ENCODE results near the gene GCNT2. TPM values are rescaled to one million over a fixed set of nuclear protein-coding genes. Genes with fewer than 3 reads are reported as not detected.

The GCNT2 gene
- total RNA-seq, 1 experiment from 2014 or later: 33.4 TPM

DNA sequence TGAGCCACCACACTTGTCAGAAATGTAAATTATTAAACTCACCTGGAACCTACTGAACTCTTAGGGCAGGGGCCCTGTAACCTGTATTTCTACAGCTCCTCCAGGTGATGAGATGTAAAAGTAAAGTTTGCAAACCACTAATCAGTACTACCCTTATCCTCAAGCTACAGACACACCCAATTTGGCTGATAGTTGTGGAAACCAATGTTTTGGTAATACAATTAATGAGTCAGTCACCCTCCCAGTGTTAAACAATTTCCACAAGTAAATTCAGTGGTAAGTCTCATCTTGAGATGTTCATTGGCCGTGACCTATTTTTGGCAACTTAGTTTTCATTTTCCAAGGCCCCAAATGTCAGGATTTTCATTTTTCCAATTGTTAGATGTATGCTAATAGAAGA lies 29.6 kb downstream of the GCNT2 start:
- H3K27me3 ChIP-seq (ENCODE audit: control insufficient read depth, insufficient read depth, low read length): no peaks in the 10 kb centered on the region
- no peak for DNase-seq
- no peaks in the 10 kb centered on the region for H3K36me3 ChIP-seq (replicated peaks; ENCODE audit: control insufficient read depth, insufficient read depth, low read length)
- no peak overlapping the region for H3K4me3 ChIP-seq (ENCODE audit: insufficient read depth, low read depth, low read length)

GRCh38 chr6:10552270-10552810 lies 31.2 kb downstream of the GCNT2 start:
- Histone ChIP-seq H3K27me3 (ENCODE audit: control insufficient read depth, insufficient read depth, low read length) (no peaks in the 10 kb centered on the region), H3K36me3 (replicated peaks; ENCODE audit: control insufficient read depth, insufficient read depth, low read length) (no peaks in the 10 kb centered on the region), H3K4me3 (ENCODE audit: insufficient read depth, low read depth, low read length) (no peak overlapping the region)
- DNase-seq: no peak

GRCh38 chr6:10553871-10554270 lies 32.7 kb downstream of the GCNT2 start:
- H3K36me3 ChIP-seq (replicated peaks; ENCODE audit: control insufficient read depth, insufficient read depth, low read length): no peaks in the 10 kb centered on the region
- H3K4me3 ChIP-seq (ENCODE audit: insufficient read depth, low read depth, low read length): no peak overlapping the region
- no peaks in the 10 kb centered on the region for H3K27me3 ChIP-seq (ENCODE audit: control insufficient read depth, insufficient read depth, low read length)
- no peak for DNase-seq

DNA sequence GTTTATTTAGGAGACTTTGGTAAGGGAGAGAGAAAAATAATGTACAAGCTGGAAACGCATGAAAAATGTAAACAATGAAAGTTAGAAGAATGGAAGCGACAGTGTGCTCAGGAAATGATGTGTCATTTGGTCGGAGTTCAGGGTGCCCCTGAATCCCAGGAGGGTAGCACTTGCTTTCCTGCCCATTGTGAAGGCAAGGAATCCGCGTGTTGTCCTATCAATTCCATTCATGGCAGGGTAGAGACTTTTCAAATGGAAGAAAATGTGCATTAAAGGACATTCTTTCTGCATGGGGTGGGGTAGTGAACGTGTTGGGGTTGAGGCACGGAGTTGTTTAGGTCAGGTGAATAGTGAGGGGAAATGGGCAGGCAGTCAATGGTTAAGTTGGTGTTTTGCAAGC lies 33.7 kb downstream of the GCNT2 start:
- DNase-seq: peak; percentile 15
- Histone ChIP-seq H3K36me3 (replicated peaks; ENCODE audit: control insufficient read depth, insufficient read depth, low read length) (no peaks in the 10 kb centered on the region), H3K4me3 (ENCODE audit: insufficient read depth, low read depth, low read length) (no peak overlapping the region), H3K27me3 (ENCODE audit: control insufficient read depth, insufficient read depth, low read length) (no peaks in the 10 kb centered on the region)

DNA sequence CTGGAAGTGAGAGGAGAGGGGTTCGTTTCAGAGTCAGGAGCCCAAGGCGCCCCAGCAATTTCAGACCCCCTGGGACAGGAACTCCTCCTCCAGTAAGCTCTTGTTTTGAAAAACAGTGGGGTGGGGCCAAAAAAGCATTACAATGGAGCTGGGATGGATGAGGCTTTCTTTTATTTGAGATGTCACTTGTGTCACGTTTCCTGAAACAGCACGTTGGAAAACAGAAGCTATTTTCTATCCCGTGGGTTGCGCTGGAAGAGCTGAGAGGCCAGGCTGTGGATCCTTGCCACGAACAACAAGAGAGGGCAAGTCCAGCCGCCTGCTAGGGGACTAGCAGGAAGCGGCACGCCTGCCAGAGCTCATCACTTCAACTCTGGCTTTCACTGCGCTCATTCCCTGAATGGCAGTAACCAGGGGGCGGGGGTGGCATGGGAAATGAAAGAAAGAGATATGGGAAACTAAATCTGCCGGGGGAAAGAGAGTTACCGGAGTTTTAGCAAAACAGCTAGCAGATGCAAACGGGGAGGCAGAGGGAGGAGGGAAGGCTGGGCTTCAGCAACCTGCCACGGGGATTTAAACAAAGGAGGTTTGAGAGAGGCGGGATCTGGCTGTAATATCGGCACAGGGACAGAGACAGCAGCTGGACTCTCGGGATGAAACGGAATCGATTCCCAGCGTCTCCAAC lies 34.6 kb downstream of the GCNT2 start:
- H3K27me3 ChIP-seq (ENCODE audit: control insufficient read depth, insufficient read depth, low read length): no peaks in the 10 kb centered on the region
- no peaks in the 10 kb centered on the region for H3K36me3 ChIP-seq (replicated peaks; ENCODE audit: control insufficient read depth, insufficient read depth, low read length)
- H3K4me3 ChIP-seq (ENCODE audit: insufficient read depth, low read depth, low read length): peak overlapping the region; percentile 52
- peak; percentile 53 for DNase-seq

GRCh38 chr6:10556589-10556988 lies 35.4 kb downstream of the GCNT2 start:
- H3K36me3 ChIP-seq (replicated peaks; ENCODE audit: control insufficient read depth, insufficient read depth, low read length): no peaks in the 10 kb centered on the region; the same call in 1 of the 2 replicates
- peak overlapping the region; percentile 52 for H3K4me3 ChIP-seq (ENCODE audit: insufficient read depth, low read depth, low read length)
- no peaks in the 10 kb centered on the region for H3K27me3 ChIP-seq (ENCODE audit: control insufficient read depth, insufficient read depth, low read length)
- no peak for DNase-seq

DNA sequence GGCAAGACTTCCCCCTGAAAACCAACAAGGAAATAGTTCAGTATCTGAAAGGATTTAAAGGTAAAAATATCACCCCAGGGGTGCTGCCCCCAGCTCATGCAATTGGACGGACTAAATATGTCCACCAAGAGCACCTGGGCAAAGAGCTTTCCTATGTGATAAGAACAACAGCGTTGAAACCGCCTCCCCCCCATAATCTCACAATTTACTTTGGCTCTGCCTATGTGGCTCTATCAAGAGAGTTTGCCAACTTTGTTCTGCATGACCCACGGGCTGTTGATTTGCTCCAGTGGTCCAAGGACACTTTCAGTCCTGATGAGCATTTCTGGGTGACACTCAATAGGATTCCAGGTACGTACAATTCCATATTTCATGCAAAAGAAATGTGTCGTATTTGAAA lies 35.8 kb downstream of the GCNT2 start:
- peak overlapping the region; percentile 52 for H3K4me3 ChIP-seq (ENCODE audit: insufficient read depth, low read depth, low read length)
- DNase-seq: no peak
- H3K36me3 ChIP-seq (replicated peaks; ENCODE audit: control insufficient read depth, insufficient read depth, low read length): peaks cover 2% of the 10 kb centered on the region
- H3K27me3 ChIP-seq (ENCODE audit: control insufficient read depth, insufficient read depth, low read length): no peaks in the 10 kb centered on the region

- peaks cover 5% of the 10 kb centered on the region for H3K36me3 ChIP-seq (replicated peaks; ENCODE audit: control insufficient read depth, insufficient read depth, low read length)
- H3K27me3 ChIP-seq (ENCODE audit: control insufficient read depth, insufficient read depth, low read length): no peaks in the 10 kb centered on the region
- peak overlapping the region; percentile 52 for H3K4me3 ChIP-seq (ENCODE audit: insufficient read depth, low read depth, low read length)
- no peak for DNase-seq
Observed at GRCh38 chr6:10557913-10558312, 36.8 kb downstream of the GCNT2 start.

GRCh38 chr6:10558565-10558964 lies 37.4 kb downstream of the GCNT2 start:
- H3K27me3 ChIP-seq (ENCODE audit: control insufficient read depth, insufficient read depth, low read length): no peaks in the 10 kb centered on the region
- peaks cover 5% of the 10 kb centered on the region for H3K36me3 ChIP-seq (replicated peaks; ENCODE audit: control insufficient read depth, insufficient read depth, low read length)
- no peak for DNase-seq
- H3K4me3 ChIP-seq (ENCODE audit: insufficient read depth, low read depth, low read length): peak overlapping the region; percentile 52

DNA sequence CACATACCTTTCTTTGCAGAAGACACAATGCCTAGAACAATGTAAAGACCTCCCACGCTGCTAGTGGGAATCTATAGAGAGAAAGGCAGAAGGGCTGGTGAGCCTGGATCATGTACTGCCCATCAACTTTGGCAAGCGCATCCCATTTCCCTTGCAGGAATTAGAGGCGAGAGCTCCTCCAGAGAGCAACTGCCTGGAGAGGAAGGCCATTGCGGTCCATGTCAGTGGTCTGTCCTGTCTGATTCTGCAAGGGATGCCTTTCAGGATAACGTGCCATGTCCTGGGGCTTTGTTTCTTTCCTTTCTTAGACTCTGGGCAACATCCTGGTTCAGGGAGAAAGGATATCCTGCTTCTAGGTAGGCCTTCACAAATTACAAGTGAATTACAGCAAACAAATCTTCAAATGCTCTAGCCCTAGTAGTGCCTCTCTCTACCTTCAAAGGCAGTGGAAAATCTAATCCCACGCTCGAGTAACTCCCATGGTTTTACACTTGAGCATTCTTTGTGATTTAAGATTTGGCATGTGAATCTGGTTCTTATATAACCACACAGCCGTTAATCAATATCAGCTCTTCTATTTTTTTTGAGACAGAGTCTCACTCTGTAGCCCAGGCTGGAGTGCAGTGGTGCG lies 38.5 kb downstream of the GCNT2 start:
- peaks cover 5% of the 10 kb centered on the region for H3K36me3 ChIP-seq (replicated peaks; ENCODE audit: control insufficient read depth, insufficient read depth, low read length)
- no peaks in the 10 kb centered on the region for H3K27me3 ChIP-seq (ENCODE audit: control insufficient read depth, insufficient read depth, low read length)
- peak overlapping the region; percentile 2 for H3K4me3 ChIP-seq (ENCODE audit: insufficient read depth, low read depth, low read length)
- no peak for DNase-seq

- no peaks in the 10 kb centered on the region for H3K27me3 ChIP-seq (ENCODE audit: control insufficient read depth, insufficient read depth, low read length)
- no peak for DNase-seq
- H3K4me3 ChIP-seq (ENCODE audit: insufficient read depth, low read depth, low read length): no peak overlapping the region
- H3K36me3 ChIP-seq (replicated peaks; ENCODE audit: control insufficient read depth, insufficient read depth, low read length): peaks cover 5% of the 10 kb centered on the region
Observed at GRCh38 chr6:10561611-10562199, 40.6 kb downstream of the GCNT2 start.

DNA sequence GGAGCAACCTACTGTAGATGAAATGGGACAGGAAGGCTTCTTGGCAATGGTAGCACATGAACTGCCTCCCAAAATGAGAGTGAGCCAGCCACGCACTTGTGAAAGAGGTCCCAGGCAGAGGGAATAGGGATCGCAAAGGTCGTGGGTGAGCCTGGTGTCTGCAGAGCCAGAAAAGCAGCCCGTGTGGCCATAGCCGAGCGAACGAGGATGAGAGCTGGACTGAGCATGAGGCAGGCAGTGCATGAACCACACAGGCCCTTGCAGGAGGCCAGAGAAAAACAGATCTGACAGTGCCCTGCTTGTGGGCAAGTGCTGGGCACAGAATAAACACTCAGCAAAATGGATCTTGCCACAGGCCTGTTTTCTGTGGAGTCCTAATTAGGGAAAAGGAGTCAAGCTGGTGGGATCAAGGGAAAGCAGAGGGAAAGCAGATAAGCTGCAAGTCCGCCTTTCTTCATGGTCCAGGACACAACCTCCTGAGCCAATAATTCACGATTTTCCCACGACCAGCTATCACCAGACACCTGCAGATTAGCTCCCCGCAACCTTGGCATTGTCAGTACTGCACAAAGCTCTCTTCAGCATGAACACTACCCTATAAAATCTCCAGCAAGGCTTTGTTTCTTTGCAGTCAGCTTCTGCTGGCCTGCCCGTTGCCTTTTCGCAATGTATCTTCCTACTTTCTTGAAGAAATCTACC lies 44.0 kb downstream of the GCNT2 start:
- Histone ChIP-seq H3K27me3 (ENCODE audit: control insufficient read depth, insufficient read depth, low read length) (no peaks in the 10 kb centered on the region), H3K36me3 (replicated peaks; ENCODE audit: control insufficient read depth, insufficient read depth, low read length) (peaks cover 9% of the 10 kb centered on the region), H3K4me3 (ENCODE audit: insufficient read depth, low read depth, low read length) (no peak overlapping the region)
- DNase-seq: no peak

GRCh38 chr6:10565913-10566312 lies 44.8 kb downstream of the GCNT2 start:
- no peaks in the 10 kb centered on the region for H3K27me3 ChIP-seq (ENCODE audit: control insufficient read depth, insufficient read depth, low read length)
- peaks cover 9% of the 10 kb centered on the region for H3K36me3 ChIP-seq (replicated peaks; ENCODE audit: control insufficient read depth, insufficient read depth, low read length)
- no peak overlapping the region for H3K4me3 ChIP-seq (ENCODE audit: insufficient read depth, low read depth, low read length)
- no peak for DNase-seq

- DNase-seq: no peak
- Histone ChIP-seq H3K27me3 (ENCODE audit: control insufficient read depth, insufficient read depth, low read length) (no peaks in the 10 kb centered on the region), H3K4me3 (ENCODE audit: insufficient read depth, low read depth, low read length) (no peak overlapping the region), H3K36me3 (replicated peaks; ENCODE audit: control insufficient read depth, insufficient read depth, low read length) (peaks cover 5% of the 10 kb centered on the region)
Observed at GRCh38 chr6:10567256-10568026, 46.3 kb downstream of the GCNT2 start.
